ENCODE data around the gene INSYN2B.

GRCh38 chr5:169954786-169955185, 25.5 kb downstream of the INSYN2B start:
- no peak for TF ChIP-seq CTCF (conservative IDR thresholded peaks at IDR 0.05; ENCODE audit: low read depth, low read length)
- TF ChIP-seq CEBPB (IDR thresholded peaks at IDR 0.05; ENCODE audit: low read depth, low read length): no peak
- TF ChIP-seq CHD1 (IDR thresholded peaks at IDR 0.05; ENCODE audit: low read depth, low read length): no peak
- no peak for TF ChIP-seq FOS (IDR thresholded peaks at IDR 0.05; ENCODE audit: low read depth, low read length)
- TF ChIP-seq BHLHE40 (IDR thresholded peaks at IDR 0.05; ENCODE audit: low read depth, low read length): no peak
- TF ChIP-seq POLR2A (IDR thresholded peaks at IDR 0.05; ENCODE audit: low read depth, low read length): no peak
- TF ChIP-seq RCOR1 (IDR thresholded peaks at IDR 0.05; ENCODE audit: insufficient replicate concordance, low read length): no peak
- TF ChIP-seq RAD21 (IDR thresholded peaks at IDR 0.05; ENCODE audit: low read length): no peak
